Left renal pelvis (tissue), 4 donors: ENCODE data around the gene TCN2. TPM values are rescaled to one million over a fixed set of nuclear protein-coding genes. Genes with fewer than 3 reads are reported as not detected.
A peak's percentile ranks its signal among the peaks of the same experiment; 100 is the strongest.
"Not testable (repeated sequence)": the region's sequence is repeated elsewhere in the genome, so short reads cannot be mapped to it uniquely, and the experiment has no call there.

ENCODE experiments used
- DNase-seq, 4 donors: peaks; one replicate each; pipeline ENCODE4 v3.0.0-alpha.2; 2013; ENCODE audit warnings: low read depth in 4 of 4, low spot score in 3 of 4
- polyA plus RNA-seq, 4 donors: library from polyadenylated mRNA; unstranded; fragments of 120-200 nt; gene quantifications; one replicate each; pipeline ENCODE4 v1.2.1, GENCODE V29; 2013; ENCODE audit not compliant: insufficient read length in 4 of 4

The TCN2 gene
- polyA plus RNA-seq = 10 to 100 TPM; 25.8 to 62.3 (median 50.4) TPM

- DNase-seq = peak; percentile 64 to 72 (median 71)
These were observed at the start of gene TCN2 for GRCh38 chr22:30606455-30607299. Gene TCN2, plus strand, starts transcription at chr22:30607174. Its CDS starts 158 bp downstream, at chr22:30607332.

- no peak for DNase-seq
These were observed 49.7 kb upstream of the TCN2 start for GRCh38 chr22:30557243-30557642.

GRCh38 chr22:30559889-30560288, 47.1 kb upstream of the TCN2 start:
- DNase-seq = no peak

GRCh38 chr22:30560643-30561202, 46.3 kb upstream of the TCN2 start:
- DNase-seq = not testable (repeated sequence)

- DNase-seq = no peak
These were observed 45.4 kb upstream of the TCN2 start for GRCh38 chr22:30561402-30562189.

GRCh38 chr22:30562366-30562765, 44.6 kb upstream of the TCN2 start:
- no peak for DNase-seq

GRCh38 chr22:30564045-30564760, 42.8 kb upstream of the TCN2 start:
- DNase-seq = no peak

- DNase-seq = no peak
These were observed 42.2 kb upstream of the TCN2 start for GRCh38 chr22:30564761-30565119.

GRCh38 chr22:30565341-30565740, 41.6 kb upstream of the TCN2 start:
- no peak for DNase-seq

- no peak for DNase-seq
These were observed 40.8 kb upstream of the TCN2 start for GRCh38 chr22:30566125-30566524.

GRCh38 chr22:30567277-30567676, 39.7 kb upstream of the TCN2 start:
- not testable (repeated sequence) for DNase-seq

GRCh38 chr22:30568137-30568805, 38.7 kb upstream of the TCN2 start:
- DNase-seq = no peak

GRCh38 chr22:30569674-30570202, 37.2 kb upstream of the TCN2 start:
- no peak for DNase-seq

- DNase-seq = no peak
These were observed 34.8 kb upstream of the TCN2 start for GRCh38 chr22:30572210-30572609.

- DNase-seq = no peak
These were observed 34.0 kb upstream of the TCN2 start for GRCh38 chr22:30572840-30573593.

GRCh38 chr22:30573594-30574094, 33.3 kb upstream of the TCN2 start:
- no peak for DNase-seq

GRCh38 chr22:30574095-30574981, 32.6 kb upstream of the TCN2 start, which contains the start of gene GAL3ST1:
Gene GAL3ST1, minus strand, starts transcription at chr22:30574665. Its CDS starts 17,273 bp downstream, at chr22:30557392.
- peak in 1 of 4 donors; percentile 39 for DNase-seq
